Hair follicular keratinocyte (primary cell): ENCODE measurements around the gene ELL3. TPM values are rescaled to one million over a fixed set of nuclear protein-coding genes. Genes with fewer than 3 reads are reported as not detected.

Source experiments
- total RNA-seq: library from RNA; depleted of rRNA; stranded (reverse); fragments of >200 nt; gene quantifications from 2 replicates; pipeline ENCODE4 v1.2.3, GENCODE V29; 2015

The ELL3 gene
- total RNA-seq, result 2.3 and 7.2 TPM in 2 replicates

GRCh38 chr15:43776718-43777266 is at the start of gene ELL3:
Gene ELL3, minus strand, starts transcription at chr15:43776966. Its CDS starts 65 bp downstream, at chr15:43776901.

GRCh38 chr15:43824302-43825246 is 47.8 kb upstream of the ELL3 start, which contains the start of gene MFAP1:
Gene MFAP1, minus strand, starts transcription at chr15:43824690. Its CDS starts 121 bp downstream, at chr15:43824569.

GRCh38 chr15:43800286-43801141 is 23.7 kb upstream of the ELL3 start, which contains the start of gene HYPK:
Gene HYPK, plus strand, starts transcription at chr15:43800599. Its CDS starts 24 bp downstream, at chr15:43800623.

GRCh38 chr15:43799945-43800285 is 23.1 kb upstream of the ELL3 start, which contains the start of gene SERINC4:
Gene SERINC4, minus strand, starts transcription at chr15:43800220. Its CDS starts 234 bp downstream, at chr15:43799986.

GRCh38 chr15:43791993-43792760 is 15.4 kb upstream of the ELL3 start, which contains the start of gene SERF2:
Gene SERF2, plus strand, starts transcription at chr15:43792320. Its CDS starts 57 bp downstream, at chr15:43792377.

GRCh38 chr15:43746245-43746902 is 30.4 kb downstream of the ELL3 start, which contains the start of gene PDIA3:
Gene PDIA3, plus strand, starts transcription at chr15:43746438. Its CDS starts 102 bp downstream, at chr15:43746540.

Other genes starting within 250 kb of the ELL3 start
- gene PPIP5K1, start 186.8 kb downstream of the ELL3 start, total RNA-seq, result 17.5 and 18.7 TPM in 2 replicates
- gene CKMT1B, start 182.9 kb downstream of the ELL3 start, total RNA-seq, result 87.1 and 108 TPM in 2 replicates
- 0.49 TPM in 1 of 2 replicates, not detected in the other for gene STRC, start 158.2 kb downstream of the ELL3 start, total RNA-seq
- 0.46 and 0.78 TPM in 2 replicates for gene CATSPER2, start 128.1 kb downstream of the ELL3 start, total RNA-seq
- gene CKMT1A, start 83.1 kb downstream of the ELL3 start, total RNA-seq, result 89.3 and 94.9 TPM in 2 replicates
- gene PDIA3, start 30.5 kb downstream of the ELL3 start, total RNA-seq, result 278 and 441 TPM in 2 replicates
- 832 and 948 TPM in 2 replicates for gene SERF2, start 15.4 kb upstream of the ELL3 start, total RNA-seq
- not detected in 2 replicates for gene SERINC4, start 23.3 kb upstream of the ELL3 start, total RNA-seq
- 12.9 and 14.4 TPM in 2 replicates for gene HYPK, start 23.6 kb upstream of the ELL3 start, total RNA-seq
- 15.4 and 20.7 TPM in 2 replicates for gene MFAP1, start 47.7 kb upstream of the ELL3 start, total RNA-seq
- 6.6 and 14.5 TPM in 2 replicates for gene WDR76, start 50.0 kb upstream of the ELL3 start, total RNA-seq